GM10248 (cell line): ENCODE measurements around the gene UFD1.

Experiments used
- CTCF ChIA-PET: fragments of 300-600 bp; sonication (Branson Sonifier 250); formaldehyde crosslinking; extraction: SDS; loops from one replicate; lab custom pipeline; 2021; ENCODE audit warnings: antibody characterized with exemption; lab: Yijun Ruan, JAX
- POLR2A ChIA-PET: fragments of 350-650 bp; sonication (Branson Sonifier 250); formaldehyde crosslinking; extraction: SDS; loops from one replicate; lab custom pipeline; 2020; ENCODE audit warnings: antibody characterized with exemption; lab: Yijun Ruan, JAX
- DNase-seq: peaks from one replicate; pipeline ENCODE4 v3.0.0; 2012; ENCODE audit errors: extremely low spot score
- CTCF ChIP-seq: IDR thresholded peaks from 2 replicates; pipeline ENCODE4 v1.5.1; 2012; ENCODE audit warnings: mild to moderate bottlenecking, low read depth; ENCODE audit errors: extremely low read depth, missing control alignments, control extremely low read depth

The UFD1 gene

GRCh38 chr22:19482297-19482696, 3.3 kb upstream of the UFD1 start:
- CTCF ChIA-PET = interaction anchor here (1.7 kb wide), 1 partner anchor 19 kb away, joined by 4 read pairs; no protein-coding TSS in a partner anchor
- DNase-seq = no peak
- POLR2A ChIA-PET = no interaction called here
- TF ChIP-seq CTCF = no peak

GRCh38 chr22:19480789-19481188, 1.8 kb upstream of the UFD1 start:
- no peak for DNase-seq
- ChIA-PET POLR2A (no interaction called here), CTCF (interaction anchor here (1.5 to 1.7 kb wide), 2 partner anchors 14 to 149 kb away, joined by 4 to 6 read pairs; no protein-coding TSS in a partner anchor)
- no peak for TF ChIP-seq CTCF

GRCh38 chr22:19480173-19480568, 1.2 kb upstream of the UFD1 start:
- ChIA-PET CTCF (interaction anchor here (1.0 to 1.7 kb wide), 5 partner anchors 9 to 301 kb away, joined by 3 to 6 read pairs (median 4); partner anchors contain the start of gene SLC25A1), POLR2A (interaction anchor here (1.0 kb wide), 1 partner anchor 33 kb away, joined by 4 read pairs; the partner anchor contains the start of gene C22orf39)
- no peak for DNase-seq
- no peak for TF ChIP-seq CTCF

GRCh38 chr22:19479355-19480172, 571 bp upstream of the UFD1 start, which contains the start of gene CDC45:
TSS of gene CDC45 (plus strand) at chr22:19479920. CDS start at chr22:19479969, 49 bp downstream.
- POLR2A ChIA-PET = interaction anchor here (0.5 to 1.0 kb wide), 2 partner anchors 32 to 304 kb away, joined by 4 to 6 read pairs; partner anchors contain the start of gene C22orf39
- TF ChIP-seq CTCF = no peak
- peak; percentile 98 for DNase-seq
- CTCF ChIA-PET = interaction anchor here (1.0 to 1.7 kb wide), 6 partner anchors 9 to 301 kb away, joined by 3 to 6 read pairs (median 4); partner anchors contain the start of gene SLC25A1

GRCh38 chr22:19478045-19478900, 720 bp downstream of the UFD1 start:
- TF ChIP-seq CTCF = no peak
- DNase-seq = no peak
- ChIA-PET POLR2A (no interaction called here), CTCF (interaction anchor here (0.8 to 2.3 kb wide), 11 partner anchors 10 to 333 kb away, joined by 3 to 16 read pairs (median 4); partner anchors contain the start of genes CLTCL1, ESS2 and SLC25A1)
